Activated CD4-positive, alpha-beta memory T cell treated with anti-CD3 and anti-CD28 coated beads, Interleukin-2, amount 10 ng/mL, durations not matched to agents 7 days and 5 days (primary cell): ENCODE data around the gene LMO2. TPM values are rescaled to one million over a fixed set of nuclear protein-coding genes. Genes with fewer than 3 reads are reported as not detected.
"Not testable (repeated sequence)": the region's sequence is repeated elsewhere in the genome, so short reads cannot be mapped to it uniquely, and the experiment has no call there.

Experiments used
- CTCF ChIA-PET: fragments of 350-600 bp; sonication (Branson Sonifier 250); formaldehyde crosslinking; loops from one replicate; lab custom pipeline; 2021; ENCODE audit warnings: antibody characterized with exemption, inconsistent platforms; lab: Charles Lee
- POLR2A ChIA-PET: fragments of 350-600 bp; sonication (Branson Sonifier 250); formaldehyde crosslinking; loops from one replicate; lab custom pipeline; 2021; ENCODE audit warnings: antibody characterized with exemption; lab: Charles Lee
- DNase-seq: peaks from one replicate; pipeline ENCODE4 v3.0.0-alpha.2; 2020
- H3K27ac Mint-ChIP-seq: one replicate; pipeline ENCODE4 v1.8.0; 2021; ENCODE audit warnings: mild to moderate bottlenecking, mixed read lengths
- H3K27me3 Mint-ChIP-seq: one replicate; pipeline ENCODE4 v1.8.0; 2021; ENCODE audit warnings: mixed read lengths
- H3K36me3 Mint-ChIP-seq: one replicate; pipeline ENCODE4 v1.8.0; 2021; ENCODE audit warnings: low read depth, mixed read lengths
- H3K4me1 Mint-ChIP-seq: one replicate; pipeline ENCODE4 v1.8.0; 2021; ENCODE audit warnings: mixed read lengths
- H3K4me3 Mint-ChIP-seq: one replicate; pipeline ENCODE4 v1.8.0; 2021; ENCODE audit warnings: mild to moderate bottlenecking, mixed read lengths
- H3K9me3 Mint-ChIP-seq: one replicate; pipeline ENCODE4 v1.8.0; 2021; ENCODE audit warnings: mixed read lengths
- total RNA-seq, 2 experiments: library from RNA; stranded (reverse); gene quantifications; one replicate each; pipeline ENCODE4 v1.2.3, GENCODE V29; 2021

The LMO2 gene
- total RNA-seq, 2 experiments from 2014 or later, result not detected

DNA sequence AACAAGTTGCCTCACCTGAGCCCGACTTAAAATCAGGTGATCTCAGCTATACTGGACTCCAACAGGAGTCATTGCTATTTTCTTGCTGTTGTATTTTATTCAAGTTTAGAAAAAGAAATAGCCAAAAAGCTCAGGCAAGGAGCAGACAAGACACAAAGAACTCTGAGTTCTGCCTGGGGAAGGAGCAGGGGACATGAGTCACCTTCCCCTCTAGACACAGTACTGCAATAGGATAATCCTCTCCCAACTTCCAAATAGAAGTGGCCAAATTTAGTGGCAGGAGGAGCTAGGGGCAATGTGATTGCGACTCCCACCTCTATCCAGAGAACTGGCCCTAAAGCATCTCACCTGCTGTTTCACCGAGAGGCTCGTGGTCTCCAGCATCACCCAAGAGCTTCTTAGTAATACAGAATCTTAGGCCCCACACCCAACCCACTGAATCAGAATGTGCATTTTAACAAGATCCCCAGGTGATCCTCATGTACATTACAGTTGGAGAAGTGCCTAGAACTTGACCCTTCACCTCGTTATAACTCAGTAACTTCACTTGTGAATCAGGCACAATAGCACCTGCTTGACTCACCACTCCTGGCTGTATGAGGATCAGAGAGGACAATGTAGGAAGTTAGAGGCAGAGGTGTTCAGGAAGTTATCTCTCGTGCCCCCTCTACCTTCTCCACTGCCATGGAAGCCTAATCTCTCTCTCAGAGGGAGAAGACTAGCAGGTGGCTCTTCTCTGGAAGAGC lies 60.8 kb downstream of the LMO2 start:
- H3K4me1 Mint-ChIP-seq, result peaks cover 5% of the 10 kb centered on the region
- ChIA-PET POLR2A (interaction anchor here (0.5 kb wide), 1 partner anchor 1158 kb away, joined by 3 read pairs; no protein-coding TSS in a partner anchor), CTCF (interaction anchor here (0.9 to 5.8 kb wide), 4 partner anchors 12 to 489 kb away, joined by 3 to 61 read pairs (median 4); no protein-coding TSS in a partner anchor)
- H3K27ac Mint-ChIP-seq, result no peak overlapping the region
- H3K9me3 Mint-ChIP-seq, result no peaks in the 10 kb centered on the region
- H3K27me3 Mint-ChIP-seq, result peaks cover 56% of the 10 kb centered on the region
- DNase-seq, result no peak
- no peak overlapping the region for H3K4me3 Mint-ChIP-seq
- H3K36me3 Mint-ChIP-seq, result no peaks in the 10 kb centered on the region

DNA sequence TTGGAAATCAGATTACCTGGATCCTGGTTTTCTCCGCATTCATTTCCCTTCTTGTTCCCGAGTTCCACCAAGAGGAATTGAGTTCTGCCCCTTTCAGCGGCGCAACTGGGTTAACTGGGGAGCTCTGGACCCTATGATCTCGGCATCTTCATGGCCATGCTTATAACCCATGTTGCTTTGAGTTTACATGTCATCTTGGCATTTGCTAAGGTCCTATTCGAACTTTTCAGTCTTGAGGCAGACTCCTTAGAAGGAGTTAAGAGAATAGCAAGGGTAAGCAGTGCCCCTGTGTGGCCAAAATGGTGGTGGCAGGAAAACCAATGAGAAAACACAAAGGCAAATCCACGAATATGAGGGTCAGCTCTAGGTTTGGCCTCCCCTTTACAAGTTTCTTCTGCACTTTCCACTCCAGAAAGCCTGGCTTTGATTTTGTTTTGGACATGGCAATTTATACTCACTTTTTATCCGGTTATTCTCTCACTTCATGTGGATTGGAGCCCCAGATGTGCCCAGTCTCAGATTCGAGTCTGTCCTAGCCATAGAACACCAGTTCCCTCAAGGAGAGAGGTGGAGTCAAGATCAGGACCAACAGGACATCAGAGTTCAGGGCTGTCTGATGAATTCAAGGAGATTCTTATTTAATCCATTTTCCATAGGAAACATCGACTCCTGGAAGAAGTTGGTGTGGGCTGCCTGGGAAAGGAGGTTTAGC lies 62.3 kb downstream of the LMO2 start:
- ChIA-PET CTCF (interaction anchor here (0.6 to 5.8 kb wide), 6 partner anchors 10 to 643 kb away, joined by 3 to 61 read pairs (median 4); no protein-coding TSS in a partner anchor), POLR2A (no interaction called here)
- Mint-ChIP-seq H3K9me3 (no peaks in the 10 kb centered on the region), H3K4me1 (peaks cover 5% of the 10 kb centered on the region), H3K27me3 (peaks cover 59% of the 10 kb centered on the region), H3K4me3 (peak overlapping the region; percentile 25), H3K27ac (no peak overlapping the region), H3K36me3 (no peaks in the 10 kb centered on the region)
- peak; percentile 65 for DNase-seq

DNA sequence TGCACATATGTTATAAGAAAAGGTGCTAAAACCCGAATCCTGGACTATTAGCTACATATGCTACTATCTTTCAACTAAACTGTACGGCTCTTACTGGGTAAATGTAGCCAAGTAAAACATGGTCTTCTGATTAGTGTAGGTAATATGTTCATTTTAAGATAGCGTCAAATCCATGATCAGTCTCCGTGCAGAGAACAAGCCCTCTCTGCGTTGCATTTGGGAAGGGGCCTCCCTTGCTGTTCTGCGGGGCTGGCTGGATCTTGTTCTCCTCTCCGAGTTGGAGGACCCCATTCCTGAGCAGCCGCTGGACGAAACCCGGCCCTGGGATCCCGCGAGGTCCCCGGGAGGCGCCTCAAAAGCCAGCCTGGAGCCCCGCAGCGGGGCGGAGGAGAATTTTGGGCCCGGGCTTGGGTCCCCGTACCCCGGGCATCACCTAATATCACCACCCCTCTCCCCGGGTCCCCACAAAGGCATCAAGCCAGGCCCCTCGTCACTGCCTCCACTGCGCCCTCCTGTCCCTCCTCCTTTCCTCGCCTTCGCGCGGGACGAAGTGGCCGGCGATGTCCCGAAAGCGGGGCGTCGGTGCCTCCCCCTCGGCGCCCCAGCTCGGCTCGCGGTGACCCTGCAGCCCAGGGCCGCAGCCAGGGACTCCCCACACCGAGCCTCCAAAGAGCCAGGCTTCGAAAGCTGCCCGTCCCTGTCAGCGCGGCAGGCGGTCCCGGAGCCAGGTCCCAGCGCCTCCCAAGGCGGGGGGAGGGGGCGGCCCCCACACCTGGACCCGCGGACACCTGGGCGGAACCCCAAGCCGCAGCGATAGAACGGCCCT lies 63.1 kb downstream of the LMO2 start:
- peaks cover 5% of the 10 kb centered on the region for H3K4me1 Mint-ChIP-seq
- H3K27me3 Mint-ChIP-seq, result peaks cover 62% of the 10 kb centered on the region
- ChIA-PET CTCF (interaction anchor here (0.6 to 5.8 kb wide), 6 partner anchors 10 to 188 kb away, joined by 3 to 61 read pairs (median 4); no protein-coding TSS in a partner anchor), POLR2A (no interaction called here)
- DNase-seq, result no peak
- H3K27ac Mint-ChIP-seq, result no peak overlapping the region
- H3K4me3 Mint-ChIP-seq, result no peak overlapping the region
- H3K36me3 Mint-ChIP-seq, result no peaks in the 10 kb centered on the region
- H3K9me3 Mint-ChIP-seq, result no peaks in the 10 kb centered on the region

DNA sequence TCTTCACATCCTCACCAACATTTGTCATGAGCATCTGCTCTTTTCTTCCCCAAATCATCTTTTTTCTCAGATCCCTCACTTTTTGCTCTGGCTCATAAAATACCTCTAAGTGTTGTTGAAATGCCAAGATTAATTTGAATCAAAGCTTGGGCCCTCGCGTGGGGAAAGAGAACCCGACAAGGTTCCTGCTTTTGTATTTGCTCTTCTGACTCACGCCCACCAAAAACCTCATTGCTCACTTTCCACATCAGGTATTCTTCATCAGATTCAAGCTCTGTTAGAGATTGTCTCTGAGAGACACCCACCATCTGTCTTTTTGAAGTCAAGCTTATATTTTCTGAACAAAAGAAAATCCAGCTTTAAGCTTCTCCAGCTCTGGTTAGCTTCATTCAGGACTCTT lies 64.7 kb downstream of the LMO2 start:
- H3K27ac Mint-ChIP-seq, result no peak overlapping the region
- no peaks in the 10 kb centered on the region for H3K36me3 Mint-ChIP-seq
- no peak for DNase-seq
- ChIA-PET CTCF (interaction anchor here (1.4 to 5.8 kb wide), 3 partner anchors 15 to 30 kb away, joined by 4 to 61 read pairs (median 4); no protein-coding TSS in a partner anchor), POLR2A (no interaction called here)
- no peak overlapping the region for H3K4me3 Mint-ChIP-seq
- H3K27me3 Mint-ChIP-seq, result peaks cover 70% of the 10 kb centered on the region
- peaks cover 5% of the 10 kb centered on the region for H3K4me1 Mint-ChIP-seq
- no peaks in the 10 kb centered on the region for H3K9me3 Mint-ChIP-seq

DNA sequence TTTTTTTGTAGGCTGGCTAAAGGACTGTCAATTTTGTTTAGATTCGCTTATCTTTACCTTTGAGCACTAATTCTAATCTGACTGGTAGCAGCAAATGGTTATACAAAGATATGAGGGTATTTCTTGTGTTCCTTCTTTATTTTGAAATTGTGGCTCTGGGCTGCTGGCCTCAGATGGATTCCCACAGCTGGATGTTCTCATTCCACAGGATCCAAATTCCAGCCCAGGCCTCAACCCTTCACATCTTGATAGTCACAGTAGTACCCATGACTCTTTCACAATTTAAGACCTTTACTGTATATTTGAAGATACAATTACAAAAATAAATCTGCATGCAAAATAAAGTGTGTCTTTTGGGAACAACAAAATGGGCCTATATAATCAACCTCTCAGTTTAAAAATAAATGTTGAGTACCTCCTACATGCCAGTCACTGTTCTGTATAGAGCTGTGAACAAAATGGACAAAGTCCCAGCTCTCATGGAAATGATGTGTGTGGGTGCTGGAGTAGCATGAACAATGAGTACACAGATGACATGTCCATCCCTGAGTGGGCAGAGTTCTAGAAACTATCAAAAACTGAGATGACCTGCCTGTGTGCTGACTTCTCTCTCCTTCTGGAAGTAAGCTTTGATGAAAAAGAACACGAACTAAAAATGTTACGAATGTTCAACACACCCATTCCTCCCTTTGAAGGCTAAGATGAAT lies 65.9 kb downstream of the LMO2 start:
- Mint-ChIP-seq H3K4me1 (peaks cover 5% of the 10 kb centered on the region), H3K27me3 (peaks cover 65% of the 10 kb centered on the region)
- POLR2A ChIA-PET, result no interaction called here

DNA sequence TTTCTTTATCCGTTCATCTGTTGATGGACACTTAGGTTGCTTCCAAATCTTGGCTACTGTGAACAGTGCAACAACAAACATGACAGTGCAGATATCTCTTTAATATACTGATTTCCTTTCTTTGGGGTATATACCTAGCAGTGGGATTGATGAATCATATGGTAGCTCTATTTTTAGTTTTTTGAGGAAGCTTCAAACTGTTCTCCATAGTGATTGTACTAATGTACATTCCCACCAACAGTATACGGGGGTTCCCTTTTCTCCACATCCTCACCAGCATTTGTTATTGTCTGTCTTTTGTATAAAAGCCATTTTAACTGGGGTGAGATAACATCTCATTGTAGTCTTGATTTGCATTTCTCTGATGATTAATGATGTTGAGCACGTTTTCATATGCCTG lies 68.9 kb downstream of the LMO2 start:
- H3K9me3 Mint-ChIP-seq, H3K27ac Mint-ChIP-seq, H3K4me1 Mint-ChIP-seq, H3K4me3 Mint-ChIP-seq, H3K36me3 Mint-ChIP-seq, POLR2A ChIA-PET, DNase-seq: not testable (repeated sequence)
- peaks cover 46% of the 10 kb centered on the region for H3K27me3 Mint-ChIP-seq
- CTCF ChIA-PET, result interaction anchor here (0.8 kb wide), 1 partner anchor 15 kb away, joined by 3 read pairs; no protein-coding TSS in a partner anchor

More for the DNA sequence above, 65.9 kb downstream of the LMO2 start:
- H3K36me3 Mint-ChIP-seq, result no peaks in the 10 kb centered on the region
- H3K9me3 Mint-ChIP-seq, result no peaks in the 10 kb centered on the region
- CTCF ChIA-PET, result interaction anchor here (0.6 to 5.8 kb wide), 4 partner anchors 11 to 1237 kb away, joined by 3 to 61 read pairs (median 4); no protein-coding TSS in a partner anchor
- no peak overlapping the region for H3K4me3 Mint-ChIP-seq
- no peak for DNase-seq
- H3K27ac Mint-ChIP-seq, result no peak overlapping the region

DNA sequence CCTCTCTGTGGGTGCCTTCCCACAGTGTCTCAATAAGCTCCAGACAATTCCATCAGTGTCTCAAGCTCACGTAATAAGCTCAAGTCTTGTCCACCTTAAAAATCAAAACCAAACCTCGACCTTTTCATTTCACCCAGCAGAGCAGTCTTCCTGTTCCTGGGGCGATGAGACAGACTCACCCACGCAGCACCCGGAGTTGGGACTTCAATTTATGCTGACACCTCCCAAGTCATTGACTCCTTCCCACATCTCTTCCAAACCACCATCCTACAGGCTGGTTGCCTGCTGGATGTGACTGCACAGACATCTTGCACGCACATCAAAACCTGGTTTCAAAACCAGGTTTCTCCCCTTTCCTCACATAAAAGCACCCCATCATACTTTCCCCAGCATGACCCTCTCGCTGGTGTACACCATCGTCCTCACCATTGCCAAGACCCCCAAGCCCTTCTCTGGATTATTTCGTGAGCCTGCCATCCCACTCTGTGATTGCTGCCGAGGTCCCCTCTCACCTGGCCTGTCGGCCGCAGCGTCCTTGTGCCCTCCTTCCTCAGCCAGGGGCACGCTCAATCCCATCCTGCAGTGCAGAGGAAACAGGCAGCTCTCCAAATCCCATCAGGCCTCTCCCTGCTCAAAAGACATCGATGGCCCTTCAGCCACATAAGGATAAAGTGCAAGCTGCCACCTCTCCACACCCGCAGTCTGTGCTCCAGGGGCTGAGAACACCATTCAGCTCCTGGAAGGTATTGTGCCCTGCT lies 72.4 kb downstream of the LMO2 start:
- Mint-ChIP-seq H3K9me3 (no peaks in the 10 kb centered on the region), H3K27me3 (peaks cover 40% of the 10 kb centered on the region), H3K4me1 (no peaks in the 10 kb centered on the region), H3K36me3 (no peaks in the 10 kb centered on the region), H3K27ac (no peak overlapping the region), H3K4me3 (no peak overlapping the region)
- ChIA-PET POLR2A (no interaction called here), CTCF (interaction anchor here (1.2 to 1.6 kb wide), 2 partner anchors 10 to 12 kb away, joined by 4 to 6 read pairs; no protein-coding TSS in a partner anchor)
- no peak for DNase-seq

Other genes starting within 250 kb of the LMO2 start
- not detected for gene C11orf91, start 191.2 kb downstream of the LMO2 start, total RNA-seq
- gene CD59, start 155.7 kb downstream of the LMO2 start, total RNA-seq, result 100 to 1,000 TPM; 153 to 158 TPM
- gene FBXO3, start 117.6 kb downstream of the LMO2 start, total RNA-seq, result 10 to 100 TPM; 26.9 to 30.9 TPM
- gene CAPRIN1, start 159.7 kb upstream of the LMO2 start, total RNA-seq, result 100 to 1,000 TPM; 191 to 200 TPM
- gene NAT10, start 213.6 kb upstream of the LMO2 start, total RNA-seq, result 10 to 100 TPM; 52.9 to 57.8 TPM